Chondrocyte (in vitro differentiated cells): ENCODE results near the gene SPATA31C1. TPM values are rescaled to one million over a fixed set of nuclear protein-coding genes. Genes with fewer than 3 reads are reported as not detected.

Source experiments
- DNase-seq: peaks from one replicate; pipeline ENCODE4 v3.0.0; 2021; ENCODE audit warnings: mixed read lengths, low spot score
- H3K27ac Mint-ChIP-seq: one replicate; pipeline ENCODE4 v1.8.0; 2021; ENCODE audit warnings: mild to moderate bottlenecking, moderate library complexity, mixed read lengths; ENCODE audit not compliant: unreplicated experiment
- H3K27me3 Mint-ChIP-seq: 2 replicates; pipeline ENCODE4 v1.8.0; 2021; ENCODE audit warnings: low read depth, mixed read lengths
- H3K36me3 Mint-ChIP-seq: 2 replicates; pipeline ENCODE4 v1.8.0; 2021; ENCODE audit warnings: low read depth, mixed read lengths
- H3K4me1 Mint-ChIP-seq: 2 replicates; pipeline ENCODE4 v1.8.0; 2021; ENCODE audit warnings: low read depth, mild to moderate bottlenecking, mixed read lengths
- H3K4me3 Mint-ChIP-seq: one replicate; pipeline ENCODE4 v1.8.0; 2021; ENCODE audit warnings: mild to moderate bottlenecking, moderate library complexity, mixed read lengths; ENCODE audit not compliant: unreplicated experiment
- H3K9me3 Mint-ChIP-seq: 2 replicates; pipeline ENCODE4 v1.8.0; 2021; ENCODE audit warnings: low read depth, mixed read lengths
- CTCF ChIP-seq: fragments of 200-600 bp; sonication (generic); IDR thresholded peaks from 2 replicates; pipeline ENCODE4 v1.5.0; 2021; ENCODE audit warnings: antibody characterized with exemption, mild to moderate bottlenecking, moderate library complexity
- total RNA-seq: library from RNA; stranded (reverse); gene quantifications from 3 replicates; pipeline ENCODE4 v1.2.1, GENCODE V29; 2021

The SPATA31C1 gene
- total RNA-seq, 1 donor from 2014 or later, result not detected

GRCh38 chr9:87873607-87874303, 44.0 kb upstream of the SPATA31C1 start:
- Mint-ChIP-seq H3K27me3 (no peaks in the 10 kb centered on the region), H3K36me3 (peaks cover 1% of the 10 kb centered on the region), H3K27ac (no peak overlapping the region), H3K4me3 (no peak overlapping the region), H3K9me3 (peaks cover 7% of the 10 kb centered on the region), H3K4me1 (peaks cover 19% of the 10 kb centered on the region)
- DNase-seq, result no peak
- TF ChIP-seq CTCF, result no peak

- no peak for TF ChIP-seq CTCF
- Mint-ChIP-seq H3K4me1 (peaks cover 24% of the 10 kb centered on the region), H3K27me3 (no peaks in the 10 kb centered on the region), H3K36me3 (peaks cover 1% of the 10 kb centered on the region), H3K9me3 (peaks cover 7% of the 10 kb centered on the region), H3K27ac (no peak overlapping the region), H3K4me3 (no peak overlapping the region)
- DNase-seq, result no peak
Observed at GRCh38 chr9:87874304-87874623, 43.5 kb upstream of the SPATA31C1 start.

- Mint-ChIP-seq H3K4me1 (peaks cover 28% of the 10 kb centered on the region), H3K27me3 (no peaks in the 10 kb centered on the region), H3K4me3 (no peak overlapping the region), H3K36me3 (peaks cover 1% of the 10 kb centered on the region), H3K27ac (no peak overlapping the region), H3K9me3 (peaks cover 7% of the 10 kb centered on the region)
- TF ChIP-seq CTCF, result no peak
- no peak for DNase-seq
Observed at GRCh38 chr9:87875060-87875459, 42.7 kb upstream of the SPATA31C1 start.

GRCh38 chr9:87875831-87876545, 41.8 kb upstream of the SPATA31C1 start:
- peaks cover 7% of the 10 kb centered on the region for H3K9me3 Mint-ChIP-seq
- DNase-seq, result peak; percentile 35
- peaks cover 32% of the 10 kb centered on the region for H3K4me1 Mint-ChIP-seq
- H3K27me3 Mint-ChIP-seq, result no peaks in the 10 kb centered on the region
- H3K4me3 Mint-ChIP-seq, result no peak overlapping the region
- H3K36me3 Mint-ChIP-seq, result peaks cover 1% of the 10 kb centered on the region
- H3K27ac Mint-ChIP-seq, result no peak overlapping the region
- no peak for TF ChIP-seq CTCF

GRCh38 chr9:87876708-87877107, 41.1 kb upstream of the SPATA31C1 start:
- Mint-ChIP-seq H3K27ac (no peak overlapping the region), H3K27me3 (no peaks in the 10 kb centered on the region), H3K9me3 (peaks cover 7% of the 10 kb centered on the region), H3K4me3 (no peak overlapping the region), H3K36me3 (peaks cover 1% of the 10 kb centered on the region), H3K4me1 (peaks cover 30% of the 10 kb centered on the region)
- DNase-seq, result no peak
- TF ChIP-seq CTCF, result no peak
